MCF 10A (cell line): ENCODE data around the gene OR2A12. TPM values are rescaled to one million over a fixed set of nuclear protein-coding genes. Genes with fewer than 3 reads are reported as not detected.

Experiments used
- BruUV-seq: library from RNA; stranded (reverse); fragments of 400-500 nt; replicated peaks from 2 replicates; lab custom pipeline; 2021; lab: Mats Ljungman, UMichigan
- CTCF ChIA-PET: fragments of 300-600 bp; sonication (Branson Sonifier 250); formaldehyde crosslinking; extraction: SDS; loops from one replicate; lab custom pipeline; 2021; ENCODE audit warnings: antibody characterized with exemption, inconsistent platforms; lab: Yijun Ruan, JAX
- POLR2A ChIA-PET: fragments of 300-600, 350-650 bp; sonication (Branson Sonifier 250); formaldehyde crosslinking; extraction: SDS; loops from one replicate; lab custom pipeline; 2020; ENCODE audit warnings: antibody characterized with exemption, inconsistent platforms; lab: Yijun Ruan, JAX
- DNase-seq: peaks from one replicate; pipeline ENCODE4 v3.0.0-alpha.2; 2018; ENCODE audit not compliant: unreplicated experiment
- H3K27ac Mint-ChIP-seq: one replicate; pipeline ENCODE4 v1.8.0; 2022; ENCODE audit warnings: mild to moderate bottlenecking, low read depth, mixed read lengths; ENCODE audit not compliant: unreplicated experiment
- H3K27me3 Mint-ChIP-seq: one replicate; pipeline ENCODE4 v1.8.0; 2022; ENCODE audit warnings: mixed read lengths; ENCODE audit not compliant: insufficient read depth, unreplicated experiment
- H3K36me3 Mint-ChIP-seq: one replicate; pipeline ENCODE4 v1.8.0; 2022; ENCODE audit warnings: mild to moderate bottlenecking, moderate library complexity, mixed read lengths; ENCODE audit not compliant: insufficient read depth, unreplicated experiment
- H3K4me1 Mint-ChIP-seq: one replicate; pipeline ENCODE4 v1.8.0; 2022; ENCODE audit warnings: mixed read lengths; ENCODE audit not compliant: insufficient read depth, unreplicated experiment
- H3K4me3 Mint-ChIP-seq: one replicate; pipeline ENCODE4 v1.8.0; 2022; ENCODE audit warnings: mild to moderate bottlenecking, moderate library complexity, mixed read lengths; ENCODE audit not compliant: unreplicated experiment
- H3K9me3 Mint-ChIP-seq: one replicate; pipeline ENCODE4 v1.8.0; 2022; ENCODE audit warnings: mixed read lengths; ENCODE audit not compliant: unreplicated experiment
- CTCF ChIP-seq: fragments of 200-600 bp; IDR thresholded peaks from one replicate; pipeline ENCODE4 v1.8.0; 2022; ENCODE audit warnings: antibody characterized with exemption, mild to moderate bottlenecking; ENCODE audit not compliant: unreplicated experiment
- intact Hi-C: fragments of 100-400 bp; cut with micrococcal nuclease; formaldehyde crosslinking; loops from 2 replicates; pipeline ENCODE4 v1.14.1; 2022
- total RNA-seq: library from RNA; stranded (reverse); gene quantifications from 2 replicates; pipeline ENCODE4 v1.2.3, GENCODE V29; 2022

The OR2A12 gene
- total RNA-seq, 1 experiment from 2014 or later = not detected

- CTCF ChIA-PET = interaction anchor here (0.8 kb wide), 1 partner anchor 18 kb away, joined by 3 read pairs; no protein-coding TSS in a partner anchor
- Mint-ChIP-seq H3K9me3 (no peaks in the 10 kb centered on the region), H3K36me3 (no peaks in the 10 kb centered on the region), H3K4me3 (no peak overlapping the region), H3K27ac (no peak overlapping the region), H3K27me3 (peaks cover 72% of the 10 kb centered on the region), H3K4me1 (no peaks in the 10 kb centered on the region)
- POLR2A ChIA-PET = no interaction called here
- no peak for DNase-seq
- no peak for TF ChIP-seq CTCF
- intact Hi-C loops = no loop called here
- BruUV-seq = no TSS peak
Measured at GRCh38 chr7:144110272-144110671, 24.2 kb downstream of the OR2A12 start.

GRCh38 chr7:144113651-144114050 lies 27.6 kb downstream of the OR2A12 start:
- Mint-ChIP-seq H3K9me3 (peaks cover under 1% of the 10 kb centered on the region), H3K27me3 (peaks cover 72% of the 10 kb centered on the region), H3K27ac (no peak overlapping the region), H3K4me1 (no peaks in the 10 kb centered on the region), H3K36me3 (no peaks in the 10 kb centered on the region), H3K4me3 (no peak overlapping the region)
- no peak for TF ChIP-seq CTCF
- ChIA-PET CTCF (interaction anchor here (1.6 kb wide), 1 partner anchor 15 kb away, joined by 6 read pairs; no protein-coding TSS in a partner anchor), POLR2A (no interaction called here)
- intact Hi-C loops = no loop called here
- BruUV-seq = no TSS peak
- no peak for DNase-seq

GRCh38 chr7:144118341-144118740 lies 32.3 kb downstream of the OR2A12 start:
- TF ChIP-seq CTCF = no peak
- BruUV-seq = no TSS peak

GRCh38 chr7:144122876-144123275 lies 36.8 kb downstream of the OR2A12 start, which contains the start of gene OR2A14:
OR2A14 (plus strand) TSS chr7:144123176; CDS start chr7:144129113, 5,937 bp downstream.
- Mint-ChIP-seq H3K9me3 (peaks cover 5% of the 10 kb centered on the region), H3K4me1 (no peaks in the 10 kb centered on the region), H3K27ac (no peak within 1 kb of the TSS), H3K27me3 (peaks cover 19% of the 10 kb centered on the region), H3K4me3 (no peak within 1 kb of the TSS), H3K36me3 (no peaks in the 10 kb centered on the region)
- no peak for TF ChIP-seq CTCF
- no TSS peak for BruUV-seq
- CTCF ChIA-PET = interaction anchor here (0.7 kb wide), 1 partner anchor 67 kb away, joined by 4 read pairs; no protein-coding TSS in a partner anchor
- POLR2A ChIA-PET = no interaction called here
- no peak for DNase-seq
- intact Hi-C loops = no loop called here

More at GRCh38 chr7:144118341-144118740, 32.3 kb downstream of the OR2A12 start:
- no peak overlapping the region for H3K27ac Mint-ChIP-seq
- POLR2A ChIA-PET = no interaction called here
- H3K4me3 Mint-ChIP-seq = no peak overlapping the region
- H3K27me3 Mint-ChIP-seq = peaks cover 46% of the 10 kb centered on the region
- no peak for DNase-seq
- H3K36me3 Mint-ChIP-seq = no peaks in the 10 kb centered on the region
- CTCF ChIA-PET = no interaction called here
- intact Hi-C loops = no loop called here
- H3K9me3 Mint-ChIP-seq = peaks cover 5% of the 10 kb centered on the region
- H3K4me1 Mint-ChIP-seq = no peaks in the 10 kb centered on the region
